ENCODE data around the gene SYT12.
A peak's percentile ranks its signal among the peaks of the same experiment; 100 is the strongest.

Gene SYT12

GRCh38 chr11:67057205-67057672 lies 34.3 kb downstream of the SYT12 start:
- in situ Hi-C loops (cut with MboI; ENCODE audit: low pct_unique_long_range_greater_than_20kb, low sequenced_read_pairs, unreplicated experiment): no loop called here
- TF ChIP-seq CTCF (IDR thresholded peaks at IDR 0.05; ENCODE audit: extremely low read depth, insufficient read depth, missing control alignments): no peak
- DNase-seq (ENCODE audit: low spot score): peak; percentile 34

- no peak for TF ChIP-seq CTCF (IDR thresholded peaks at IDR 0.05; ENCODE audit: extremely low read depth, insufficient read depth, missing control alignments)
- DNase-seq (ENCODE audit: low spot score): no peak
- in situ Hi-C loops (cut with MboI; ENCODE audit: low pct_unique_long_range_greater_than_20kb, low sequenced_read_pairs, unreplicated experiment): no loop called here
Measured at GRCh38 chr11:67058506-67058905, 35.6 kb downstream of the SYT12 start.

GRCh38 chr11:67059671-67060070 lies 36.7 kb downstream of the SYT12 start:
- DNase-seq (ENCODE audit: low spot score): no peak
- in situ Hi-C loops (cut with MboI; ENCODE audit: low pct_unique_long_range_greater_than_20kb, low sequenced_read_pairs, unreplicated experiment): no loop called here
- TF ChIP-seq CTCF (IDR thresholded peaks at IDR 0.05; ENCODE audit: extremely low read depth, insufficient read depth, missing control alignments): no peak

- in situ Hi-C loops (cut with MboI; ENCODE audit: low pct_unique_long_range_greater_than_20kb, low sequenced_read_pairs, unreplicated experiment): no loop called here
- no peak for TF ChIP-seq CTCF (IDR thresholded peaks at IDR 0.05; ENCODE audit: extremely low read depth, insufficient read depth, missing control alignments)
- DNase-seq (ENCODE audit: low spot score): no peak
Measured at GRCh38 chr11:67060111-67060522, 37.2 kb downstream of the SYT12 start.

- TF ChIP-seq CTCF (IDR thresholded peaks at IDR 0.05; ENCODE audit: extremely low read depth, insufficient read depth, missing control alignments): no peak
- no peak for DNase-seq (ENCODE audit: low spot score)
Measured at GRCh38 chr11:67062526-67063373, 39.8 kb downstream of the SYT12 start.

GRCh38 chr11:67066333-67066709 lies 43.4 kb downstream of the SYT12 start:
- TF ChIP-seq CTCF (IDR thresholded peaks at IDR 0.05; ENCODE audit: extremely low read depth, insufficient read depth, missing control alignments): no peak
- in situ Hi-C loops (cut with MboI; ENCODE audit: low pct_unique_long_range_greater_than_20kb, low sequenced_read_pairs, unreplicated experiment): no loop called here
- no peak for DNase-seq (ENCODE audit: low spot score)

More at GRCh38 chr11:67062526-67063373, 39.8 kb downstream of the SYT12 start:
- in situ Hi-C loops (cut with MboI; ENCODE audit: low pct_unique_long_range_greater_than_20kb, low sequenced_read_pairs, unreplicated experiment): no loop called here
